ENCODE measurements around the gene MRPS10.

The MRPS10 gene

GRCh38 chr6:42217519-42218367 is at the start of gene MRPS10:
Gene MRPS10, minus strand, starts transcription at chr6:42217861. Its CDS starts 12 bp downstream, at chr6:42217849.
- DNase-seq: peak; percentile 75

GRCh38 chr6:42266538-42266937 is 48.9 kb upstream of the MRPS10 start:
- DNase-seq: no peak

- no peak for DNase-seq
These were observed 47.3 kb upstream of the MRPS10 start for GRCh38 chr6:42264852-42265390.

GRCh38 chr6:42264162-42264851 is 46.6 kb upstream of the MRPS10 start:
- DNase-seq: no peak

GRCh38 chr6:42263165-42263728 is 45.6 kb upstream of the MRPS10 start:
- no peak for DNase-seq

GRCh38 chr6:42260972-42261371 is 43.3 kb upstream of the MRPS10 start:
- no peak for DNase-seq

GRCh38 chr6:42260396-42260888 is 42.8 kb upstream of the MRPS10 start:
- no peak for DNase-seq

- no peak for DNase-seq
These were observed 42.3 kb upstream of the MRPS10 start for GRCh38 chr6:42259841-42260395.

GRCh38 chr6:42259286-42259685 is 41.6 kb upstream of the MRPS10 start:
- DNase-seq: no peak

GRCh38 chr6:42257614-42258013 is 40.0 kb upstream of the MRPS10 start:
- no peak for DNase-seq

GRCh38 chr6:42257063-42257462 is 39.4 kb upstream of the MRPS10 start:
- DNase-seq: no peak

GRCh38 chr6:42255050-42255449 is 37.4 kb upstream of the MRPS10 start:
- no peak for DNase-seq

- DNase-seq: no peak
These were observed 36.8 kb upstream of the MRPS10 start for GRCh38 chr6:42254505-42254904.

GRCh38 chr6:42251911-42252637 is 34.4 kb upstream of the MRPS10 start:
- no peak for DNase-seq

- DNase-seq: no peak
These were observed 33.8 kb upstream of the MRPS10 start for GRCh38 chr6:42251500-42251899.

- DNase-seq: no peak
These were observed 32.7 kb upstream of the MRPS10 start for GRCh38 chr6:42250274-42250931.

GRCh38 chr6:42249279-42249678 is 31.6 kb upstream of the MRPS10 start:
- DNase-seq: no peak

GRCh38 chr6:42243046-42243445 is 25.4 kb upstream of the MRPS10 start:
- DNase-seq: no peak

GRCh38 chr6:42241915-42242314 is 24.3 kb upstream of the MRPS10 start:
- DNase-seq: no peak

GRCh38 chr6:42239736-42240375 is 22.2 kb upstream of the MRPS10 start:
- no peak for DNase-seq

GRCh38 chr6:42239333-42239732 is 21.7 kb upstream of the MRPS10 start:
- no peak for DNase-seq

Data from GOT3 (cell line).